Stimulated activated naive CD8-positive, alpha-beta T cell treated with anti-CD3 and anti-CD28 coated beads, Interleukin-15, Interleukin-2, amounts not matched to agents 100 ng/mL and 50 ng/mL, for 24 hours (primary cell): ENCODE results near the gene NCKAP5.

Source experiments
- H3K27ac Mint-ChIP-seq: one replicate; pipeline ENCODE4 v1.8.0; 2021; ENCODE audit warnings: mild to moderate bottlenecking, mixed read lengths
- H3K27me3 Mint-ChIP-seq: one replicate; pipeline ENCODE4 v1.8.0; 2021; ENCODE audit warnings: mixed read lengths
- H3K36me3 Mint-ChIP-seq: one replicate; pipeline ENCODE4 v1.8.0; 2021; ENCODE audit warnings: low read depth, mixed read lengths
- H3K4me1 Mint-ChIP-seq: one replicate; pipeline ENCODE4 v1.8.0; 2021; ENCODE audit warnings: low read depth, mixed read lengths
- H3K4me3 Mint-ChIP-seq: one replicate; pipeline ENCODE4 v1.8.0; 2021; ENCODE audit warnings: mild to moderate bottlenecking, mixed read lengths
- H3K9me3 Mint-ChIP-seq: one replicate; pipeline ENCODE4 v1.8.0; 2021; ENCODE audit warnings: mixed read lengths

NCKAP5 gene

DNA sequence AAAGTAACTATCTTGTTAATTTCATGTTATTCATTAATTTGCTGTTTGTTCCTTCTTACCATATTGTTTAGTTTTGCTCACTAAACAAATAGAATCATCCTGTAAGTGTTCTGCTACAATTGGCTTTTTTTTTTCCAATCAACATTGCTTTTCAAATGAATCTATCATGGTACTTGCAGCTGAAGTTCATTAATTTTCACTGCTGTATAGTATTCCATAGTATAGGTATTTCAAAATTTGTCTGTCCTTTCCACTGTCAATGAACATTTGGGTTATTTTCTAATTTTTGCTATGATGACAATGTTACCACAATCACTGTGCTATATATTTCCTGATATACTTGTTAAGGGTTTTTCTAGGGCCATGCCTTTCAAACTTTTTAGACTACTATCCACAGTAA lies 809.3 kb downstream of the NCKAP5 start:
- H3K27ac Mint-ChIP-seq = no peak overlapping the region
- H3K36me3 Mint-ChIP-seq = no peaks in the 10 kb centered on the region
- no peaks in the 10 kb centered on the region for H3K27me3 Mint-ChIP-seq
- no peak overlapping the region for H3K4me3 Mint-ChIP-seq
- peaks cover 17% of the 10 kb centered on the region for H3K9me3 Mint-ChIP-seq
- no peaks in the 10 kb centered on the region for H3K4me1 Mint-ChIP-seq

DNA sequence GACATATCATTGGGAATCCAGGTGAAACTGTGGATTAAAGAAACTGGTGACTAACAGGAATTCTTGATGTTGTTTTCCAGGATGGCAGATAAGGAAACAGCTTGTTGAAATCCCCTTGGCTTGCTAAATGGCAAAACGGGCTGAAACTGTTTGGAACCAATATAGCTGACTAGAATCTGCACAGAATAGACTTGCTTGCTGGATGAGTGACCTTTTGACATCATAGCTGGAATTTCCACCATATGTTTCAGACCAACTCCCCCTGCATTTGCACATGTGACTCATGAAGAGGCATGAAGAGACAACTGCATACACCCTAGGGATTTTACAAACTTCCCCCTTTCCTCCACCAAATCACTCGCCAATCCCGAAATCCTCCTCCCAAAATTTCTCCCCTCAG lies 810.6 kb downstream of the NCKAP5 start:
- no peaks in the 10 kb centered on the region for H3K27me3 Mint-ChIP-seq
- H3K4me3 Mint-ChIP-seq = no peak overlapping the region
- H3K9me3 Mint-ChIP-seq = peaks cover 16% of the 10 kb centered on the region
- H3K27ac Mint-ChIP-seq = no peak overlapping the region
- no peaks in the 10 kb centered on the region for H3K4me1 Mint-ChIP-seq
- H3K36me3 Mint-ChIP-seq = no peaks in the 10 kb centered on the region

DNA sequence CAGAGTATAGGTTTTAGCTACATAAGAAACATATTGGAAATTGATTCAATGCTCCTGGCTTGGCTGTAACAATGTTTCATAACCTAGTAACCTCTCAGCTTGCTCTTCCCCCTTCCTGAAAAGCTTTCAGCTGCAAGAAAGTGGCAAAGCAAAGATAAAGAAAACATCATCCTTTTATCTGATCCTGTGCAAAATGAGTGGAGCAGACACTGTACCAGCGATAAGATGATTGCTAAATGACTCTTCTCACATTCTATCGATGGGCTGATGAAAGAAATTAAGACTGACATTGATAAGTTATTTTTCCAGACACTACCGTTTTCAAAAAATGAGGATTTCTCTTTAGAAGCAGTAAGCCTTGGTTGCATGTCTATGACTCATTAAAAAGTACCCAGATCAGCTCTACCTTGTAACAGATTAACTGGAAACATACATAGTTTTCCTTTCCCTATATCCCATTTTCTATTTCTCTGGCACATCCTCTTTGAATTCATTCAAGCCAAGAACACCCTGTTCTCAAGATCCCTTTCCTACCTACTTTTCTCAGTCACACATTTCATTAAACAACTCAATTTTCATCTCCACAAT lies 811.2 kb downstream of the NCKAP5 start:
- Mint-ChIP-seq H3K4me1 (no peaks in the 10 kb centered on the region), H3K36me3 (no peaks in the 10 kb centered on the region), H3K9me3 (peaks cover 11% of the 10 kb centered on the region), H3K4me3 (no peak overlapping the region), H3K27me3 (no peaks in the 10 kb centered on the region), H3K27ac (no peak overlapping the region)

DNA sequence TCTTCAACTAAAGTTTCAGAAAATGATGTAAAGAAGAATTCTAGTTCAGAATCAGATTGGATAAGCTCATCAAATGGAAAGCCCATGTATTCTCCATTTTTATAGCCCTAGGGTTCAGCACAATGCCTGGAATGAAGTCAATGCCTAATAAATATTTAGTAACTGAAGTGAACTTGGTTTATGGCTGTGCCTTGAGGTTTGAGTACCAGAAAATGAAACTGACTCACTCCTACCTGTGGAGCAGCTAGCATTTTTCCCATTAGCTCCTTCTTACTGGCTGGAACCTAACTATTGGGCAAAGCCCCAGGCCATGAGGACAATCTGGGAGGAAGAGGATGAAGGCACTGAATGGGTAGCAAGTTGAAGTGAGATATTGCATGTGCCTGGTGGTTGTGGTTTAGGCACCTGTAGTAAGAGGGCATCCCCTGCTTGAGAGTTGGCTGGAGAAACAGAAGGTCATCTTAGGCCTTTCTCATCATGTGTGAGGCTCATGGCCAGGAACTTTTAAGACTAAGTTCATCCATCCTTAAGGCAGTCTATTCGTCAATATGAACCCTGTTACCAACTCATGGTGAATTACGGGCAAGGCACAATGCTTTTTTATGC lies 813.3 kb downstream of the NCKAP5 start:
- Mint-ChIP-seq H3K27me3 (no peaks in the 10 kb centered on the region), H3K27ac (no peak overlapping the region), H3K9me3 (peaks cover 11% of the 10 kb centered on the region), H3K36me3 (no peaks in the 10 kb centered on the region), H3K4me1 (no peaks in the 10 kb centered on the region), H3K4me3 (no peak overlapping the region)

DNA sequence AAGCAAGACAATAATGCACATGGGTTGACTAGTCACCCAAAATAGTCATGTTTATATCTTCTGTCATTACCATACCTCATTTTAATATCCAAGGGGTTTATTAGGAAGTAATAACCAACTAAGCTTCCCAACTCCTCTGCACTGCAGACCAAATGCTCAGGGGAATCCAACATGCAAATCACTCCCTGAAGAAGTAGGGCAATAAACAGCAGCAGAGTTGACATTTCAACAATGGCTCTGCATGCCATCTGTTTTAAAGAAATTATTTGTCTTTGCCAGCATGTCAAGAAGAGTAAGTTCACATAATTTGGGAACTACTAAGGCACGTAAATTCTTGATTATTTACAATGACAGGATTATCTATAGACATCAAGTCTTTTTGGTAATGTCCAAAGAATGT lies 813.9 kb downstream of the NCKAP5 start:
- Mint-ChIP-seq H3K36me3 (no peaks in the 10 kb centered on the region), H3K27ac (no peak overlapping the region), H3K27me3 (no peaks in the 10 kb centered on the region), H3K4me3 (no peak overlapping the region), H3K9me3 (peaks cover 11% of the 10 kb centered on the region), H3K4me1 (no peaks in the 10 kb centered on the region)

DNA sequence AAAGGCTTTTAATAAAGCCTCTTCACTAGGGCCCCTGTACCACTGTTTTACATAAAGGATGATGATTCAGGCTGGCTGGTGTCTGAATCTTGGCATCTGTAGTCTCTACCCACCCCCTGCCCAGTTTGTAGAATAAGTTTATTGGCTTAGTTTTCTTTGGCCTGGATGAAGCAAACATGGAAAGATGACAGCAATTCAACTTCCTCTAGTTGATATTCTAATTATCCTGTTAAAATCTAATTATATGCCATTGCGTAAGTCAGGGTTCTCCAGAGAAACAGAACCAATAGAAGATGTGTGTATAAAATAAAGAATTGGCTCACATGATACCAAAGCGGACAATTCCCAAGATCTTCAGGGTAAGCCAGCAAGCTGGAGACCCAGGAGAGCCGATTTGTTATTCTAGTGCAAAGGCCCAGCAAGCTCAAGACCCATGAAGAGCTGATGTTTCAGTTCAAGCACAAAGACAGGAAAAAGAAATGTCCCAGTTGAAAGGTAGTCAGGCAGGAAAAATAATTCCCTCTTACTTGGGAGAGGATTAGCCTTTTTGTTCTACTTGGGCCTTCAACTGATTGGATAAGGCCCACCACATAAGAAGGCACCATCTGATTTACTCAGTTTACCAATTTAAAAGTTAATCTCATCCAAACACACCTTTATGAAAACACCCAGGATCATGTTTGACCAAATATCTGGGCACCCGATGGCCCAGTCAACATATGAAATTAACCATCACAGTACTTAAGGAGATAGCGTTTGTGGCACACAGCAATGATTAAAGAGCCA lies 815.6 kb downstream of the NCKAP5 start:
- Mint-ChIP-seq H3K27ac (no peak overlapping the region), H3K4me1 (no peaks in the 10 kb centered on the region), H3K27me3 (no peaks in the 10 kb centered on the region), H3K4me3 (no peak overlapping the region), H3K36me3 (no peaks in the 10 kb centered on the region), H3K9me3 (peaks cover 4% of the 10 kb centered on the region)

DNA sequence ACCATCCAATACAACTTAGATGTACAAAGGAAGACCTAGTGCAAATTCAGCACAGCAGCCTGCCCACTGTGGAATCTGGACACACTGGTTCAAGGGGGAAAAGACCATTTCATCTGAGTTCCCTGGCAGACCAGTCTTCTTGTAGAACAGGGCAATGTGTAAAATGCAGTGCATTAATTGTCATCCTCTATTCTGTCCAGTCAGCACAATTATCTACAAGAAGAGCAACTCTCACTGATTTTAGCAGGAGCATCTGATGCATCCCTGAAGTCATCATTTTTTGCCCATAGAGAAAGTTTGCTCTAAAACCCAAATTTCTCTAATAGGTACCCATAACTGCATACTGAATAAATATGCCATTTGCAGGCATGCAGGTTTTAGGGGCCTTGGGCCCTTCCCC lies 816.4 kb downstream of the NCKAP5 start:
- H3K4me3 Mint-ChIP-seq = no peak overlapping the region
- H3K27me3 Mint-ChIP-seq = no peaks in the 10 kb centered on the region
- peaks cover 4% of the 10 kb centered on the region for H3K9me3 Mint-ChIP-seq
- H3K27ac Mint-ChIP-seq = no peak overlapping the region
- H3K36me3 Mint-ChIP-seq = no peaks in the 10 kb centered on the region
- no peaks in the 10 kb centered on the region for H3K4me1 Mint-ChIP-seq

DNA sequence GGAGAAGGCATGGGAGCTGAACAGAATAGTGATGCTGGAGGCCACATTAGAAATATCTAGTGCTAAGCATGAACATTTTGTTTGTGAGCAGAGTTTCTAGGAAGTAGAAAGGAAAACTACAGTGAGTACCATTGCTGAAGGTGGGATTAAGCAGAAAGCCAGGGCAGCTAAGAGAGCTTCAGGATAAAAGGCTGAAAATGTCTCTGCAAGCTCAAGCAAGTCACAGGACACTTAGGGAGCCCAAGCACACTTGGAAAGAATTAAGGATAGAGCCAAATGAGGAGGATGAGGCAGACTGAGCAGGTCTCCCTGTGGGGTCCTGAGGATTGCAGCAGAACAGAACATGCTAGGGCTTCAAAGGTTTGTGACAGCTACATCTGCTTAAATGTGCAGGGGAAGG lies 817.7 kb downstream of the NCKAP5 start:
- peaks cover 4% of the 10 kb centered on the region for H3K9me3 Mint-ChIP-seq
- no peaks in the 10 kb centered on the region for H3K36me3 Mint-ChIP-seq
- no peak overlapping the region for H3K4me3 Mint-ChIP-seq
- no peak overlapping the region for H3K27ac Mint-ChIP-seq
- H3K27me3 Mint-ChIP-seq = no peaks in the 10 kb centered on the region
- H3K4me1 Mint-ChIP-seq = no peaks in the 10 kb centered on the region

DNA sequence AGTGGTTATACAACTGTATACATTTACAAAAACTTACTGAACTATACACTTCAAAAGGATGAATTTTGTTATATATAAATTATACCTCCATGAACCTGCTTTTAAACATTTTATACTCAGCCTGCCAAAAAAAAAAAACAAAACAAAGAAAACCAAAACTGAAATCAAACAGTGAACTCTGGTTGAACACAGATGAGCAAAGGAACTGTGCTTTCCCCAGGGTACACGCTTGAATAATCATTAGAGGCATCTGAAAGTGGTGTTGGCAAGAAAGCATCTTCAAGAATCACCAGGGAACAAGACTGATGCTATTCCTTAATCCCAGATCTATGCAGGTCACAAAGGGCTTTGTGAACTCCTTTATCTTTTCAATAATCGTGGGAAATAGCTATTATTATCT lies 821.2 kb downstream of the NCKAP5 start:
- Mint-ChIP-seq H3K4me3 (no peak overlapping the region), H3K27me3 (no peaks in the 10 kb centered on the region), H3K36me3 (no peaks in the 10 kb centered on the region), H3K4me1 (no peaks in the 10 kb centered on the region), H3K9me3 (no peaks in the 10 kb centered on the region), H3K27ac (no peak overlapping the region)

DNA sequence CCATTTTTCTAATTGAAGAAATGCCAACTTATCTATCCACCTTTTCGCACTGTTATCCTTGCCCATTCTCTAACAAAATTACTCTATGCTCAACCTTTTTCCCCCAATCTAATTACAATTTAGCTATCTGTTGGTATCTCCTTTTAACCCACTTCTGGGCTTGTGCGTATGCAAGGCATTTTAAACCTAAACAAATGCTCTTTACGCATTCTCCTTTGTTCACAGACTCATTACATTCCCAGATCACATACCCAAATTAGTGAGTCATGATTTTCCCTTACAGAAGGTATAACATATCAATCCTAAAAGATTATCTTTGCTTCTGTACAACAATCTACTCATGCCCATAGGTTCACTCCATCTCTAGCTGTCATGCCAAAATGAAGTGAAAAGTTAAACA lies 826.5 kb downstream of the NCKAP5 start:
- Mint-ChIP-seq H3K27me3 (no peaks in the 10 kb centered on the region), H3K36me3 (no peaks in the 10 kb centered on the region), H3K27ac (no peak overlapping the region), H3K4me1 (no peaks in the 10 kb centered on the region), H3K9me3 (peaks cover 5% of the 10 kb centered on the region), H3K4me3 (no peak overlapping the region)

DNA sequence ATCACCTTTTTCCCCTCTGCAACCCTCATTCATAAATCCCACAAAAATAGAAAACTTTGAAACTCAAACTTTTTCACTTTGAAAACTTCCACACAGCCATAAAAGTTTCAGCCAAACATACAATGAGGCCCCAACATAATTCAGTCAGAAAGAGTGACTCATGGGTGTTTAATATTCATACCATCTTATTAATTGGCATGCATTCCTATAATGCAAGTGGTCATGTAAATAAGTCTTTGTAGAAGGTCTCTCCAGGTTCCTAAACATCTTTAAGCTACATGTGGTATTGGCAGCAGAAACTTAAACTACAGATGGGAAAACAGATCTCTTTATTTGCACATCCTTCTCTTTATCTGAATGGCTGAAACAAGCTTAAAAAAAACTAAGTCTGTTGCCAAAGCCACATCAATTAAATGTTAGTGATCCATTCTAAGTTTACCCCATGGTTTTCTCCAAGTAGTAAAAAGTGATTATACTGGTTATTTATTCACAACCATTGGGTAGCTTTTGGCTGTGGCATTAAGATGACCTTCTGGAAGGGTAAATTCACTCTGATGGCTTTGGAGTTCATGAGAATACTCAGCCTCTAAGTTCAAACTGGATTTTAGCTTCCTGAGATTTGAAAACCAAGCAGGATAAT lies 828.1 kb downstream of the NCKAP5 start:
- no peak overlapping the region for H3K27ac Mint-ChIP-seq
- no peak overlapping the region for H3K4me3 Mint-ChIP-seq
- H3K27me3 Mint-ChIP-seq = no peaks in the 10 kb centered on the region
- peaks cover 5% of the 10 kb centered on the region for H3K9me3 Mint-ChIP-seq
- no peaks in the 10 kb centered on the region for H3K36me3 Mint-ChIP-seq
- H3K4me1 Mint-ChIP-seq = no peaks in the 10 kb centered on the region

DNA sequence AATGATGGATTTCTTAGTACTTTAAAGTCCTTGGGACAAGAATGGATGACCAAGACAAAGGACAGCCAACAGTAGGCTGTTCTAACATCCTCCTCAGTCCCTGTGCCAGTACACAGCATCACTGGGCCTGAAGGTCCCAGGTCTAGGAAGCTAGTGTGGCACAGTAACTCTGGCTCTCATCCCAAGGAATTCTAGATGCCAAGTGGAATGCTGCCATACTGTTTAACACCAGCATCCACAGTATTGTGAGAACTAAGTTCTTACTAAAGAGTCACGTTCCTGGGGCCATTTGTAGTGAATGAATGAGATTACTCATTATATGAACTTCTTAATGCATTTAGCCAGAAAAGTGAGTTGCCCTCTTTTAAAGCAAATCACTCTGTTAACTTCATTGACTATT lies 830.0 kb downstream of the NCKAP5 start:
- no peaks in the 10 kb centered on the region for H3K27me3 Mint-ChIP-seq
- no peaks in the 10 kb centered on the region for H3K4me1 Mint-ChIP-seq
- H3K9me3 Mint-ChIP-seq = peaks cover 5% of the 10 kb centered on the region
- no peaks in the 10 kb centered on the region for H3K36me3 Mint-ChIP-seq
- no peak overlapping the region for H3K4me3 Mint-ChIP-seq
- H3K27ac Mint-ChIP-seq = no peak overlapping the region

DNA sequence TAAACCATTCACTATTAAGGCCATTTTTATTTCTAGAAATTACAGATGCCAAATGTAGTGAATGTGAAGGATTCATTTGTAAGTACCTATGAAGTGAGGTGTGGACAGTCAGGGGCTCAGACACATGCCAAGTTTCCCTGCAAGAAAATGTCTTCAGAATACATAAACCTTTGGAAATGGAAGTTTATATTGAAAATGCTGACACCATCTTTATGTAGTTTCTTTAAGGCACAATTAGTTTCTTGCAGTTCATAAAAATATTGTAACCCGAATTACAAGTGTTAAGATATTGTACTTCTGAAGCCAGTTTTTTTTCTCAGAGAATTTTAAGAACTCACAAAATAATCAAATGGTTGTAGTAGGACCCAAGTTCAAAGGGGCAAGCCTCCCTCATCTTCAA lies 832.2 kb downstream of the NCKAP5 start:
- peaks cover 5% of the 10 kb centered on the region for H3K9me3 Mint-ChIP-seq
- no peaks in the 10 kb centered on the region for H3K27me3 Mint-ChIP-seq
- no peak overlapping the region for H3K4me3 Mint-ChIP-seq
- no peaks in the 10 kb centered on the region for H3K4me1 Mint-ChIP-seq
- H3K36me3 Mint-ChIP-seq = no peaks in the 10 kb centered on the region
- H3K27ac Mint-ChIP-seq = no peak overlapping the region

DNA sequence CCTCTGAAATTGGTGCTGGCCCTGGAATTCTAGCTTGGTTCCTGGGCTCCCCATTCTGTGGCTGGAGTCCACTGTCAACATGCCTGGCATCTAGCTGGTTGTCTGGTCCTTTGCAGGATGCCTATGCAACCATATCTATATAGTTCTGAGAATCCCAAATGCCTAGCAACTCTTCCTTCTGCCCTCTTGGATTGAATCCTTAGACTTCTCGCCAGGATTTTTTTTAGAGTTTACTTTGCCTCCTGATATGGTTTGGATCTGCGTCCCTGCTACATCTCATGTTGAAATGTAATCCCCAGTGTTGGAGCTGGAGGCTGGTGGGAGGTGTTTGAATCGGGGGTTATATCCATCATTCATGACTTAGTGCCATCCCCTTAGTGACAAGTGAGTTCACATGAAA lies 833.3 kb downstream of the NCKAP5 start:
- no peak overlapping the region for H3K27ac Mint-ChIP-seq
- no peaks in the 10 kb centered on the region for H3K4me1 Mint-ChIP-seq
- H3K4me3 Mint-ChIP-seq = no peak overlapping the region
- H3K9me3 Mint-ChIP-seq = peaks cover 5% of the 10 kb centered on the region
- H3K36me3 Mint-ChIP-seq = no peaks in the 10 kb centered on the region
- H3K27me3 Mint-ChIP-seq = no peaks in the 10 kb centered on the region

DNA sequence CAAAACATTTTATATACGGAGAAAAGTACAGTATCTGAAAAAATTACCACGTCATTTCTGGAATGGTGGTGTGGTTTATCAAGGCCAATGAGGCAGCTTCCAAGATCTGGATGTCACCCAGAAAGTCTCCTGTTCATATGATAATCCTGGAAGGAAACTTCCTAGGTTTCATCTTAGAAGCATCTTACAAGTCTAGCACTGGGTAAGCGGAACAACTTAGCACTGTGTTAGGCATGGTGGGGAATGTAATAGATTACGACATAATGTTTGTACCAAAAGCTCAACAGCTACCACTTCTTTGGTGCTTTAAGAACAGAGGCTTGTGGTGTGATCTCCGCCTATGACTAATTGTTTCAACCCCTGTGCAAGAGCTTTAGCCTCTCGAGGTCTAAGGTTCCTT lies 835.2 kb downstream of the NCKAP5 start:
- Mint-ChIP-seq H3K9me3 (peaks cover 5% of the 10 kb centered on the region), H3K4me1 (no peaks in the 10 kb centered on the region), H3K36me3 (no peaks in the 10 kb centered on the region), H3K27me3 (no peaks in the 10 kb centered on the region), H3K27ac (no peak overlapping the region), H3K4me3 (no peak overlapping the region)
